Measurements from ENCODE around the gene TMC3. TPM values are rescaled to one million over a fixed set of nuclear protein-coding genes. Genes with fewer than 3 reads are reported as not detected.

Gene TMC3
- total and polyA plus RNA-seq, 4 donors: 0.03 TPM; not detected in 3

- Histone ChIP-seq H3K4me1 (ENCODE audit: control insufficient read depth in 5 of 5, insufficient read depth in 5 of 5, low read length in 5 of 5) (peaks cover 0 to 24% (median 0%) of the 10 kb centered on the region in 5 donors), H3K36me3 (ENCODE audit: control insufficient read depth in 4 of 4, insufficient read depth in 4 of 4, low read length in 4 of 4) (peaks cover 0 to 24% (median 3%) of the 10 kb centered on the region in 4 donors), H3K27ac (ENCODE audit: low read depth in 1 of 2, low read length in 1 of 2) (peak overlapping the region in 1 of 2 donors; percentile 33), H3K9me3 (ENCODE audit: control insufficient read depth in 4 of 4, insufficient read depth in 3 of 4, low read length in 3 of 4) (no peaks in the 10 kb centered on the region), H3K4me3 (no peak overlapping the region), H3K9ac (ENCODE audit: insufficient read depth in 1 of 2, low read length in 2 of 2) (no peak overlapping the region), H3K27me3 (ENCODE audit: control insufficient read depth in 3 of 3, insufficient read depth in 3 of 3, low read length in 2 of 3) (no peaks in the 10 kb centered on the region)
- 29 to 56% methylated on average over 6 of the region's 6 CpGs for WGBS, 2 donors
- DNase-seq (no peak), ATAC-seq (ENCODE audit: insufficient read depth, low FRiP score) (no peak)
- TF ChIP-seq CTCF (IDR thresholded peaks at IDR 0.05; ENCODE audit: control extremely low read depth, extremely low read depth): no peak
These were observed 75.4 kb downstream of the TMC3 start for GRCh38 chr15:81298611-81299010.

GRCh38 chr15:81297603-81298575, 76.1 kb downstream of the TMC3 start:
- no peak for TF ChIP-seq CTCF (IDR thresholded peaks at IDR 0.05; ENCODE audit: control extremely low read depth, extremely low read depth)
- Histone ChIP-seq H3K36me3 (ENCODE audit: control insufficient read depth in 4 of 4, insufficient read depth in 4 of 4, low read length in 4 of 4) (peaks cover 0 to 21% (median 3%) of the 10 kb centered on the region in 4 donors), H3K27me3 (ENCODE audit: control insufficient read depth in 3 of 3, insufficient read depth in 3 of 3, low read length in 2 of 3) (no peaks in the 10 kb centered on the region), H3K4me1 (ENCODE audit: control insufficient read depth in 5 of 5, insufficient read depth in 5 of 5, low read length in 5 of 5) (peaks cover 0 to 21% (median 0%) of the 10 kb centered on the region in 5 donors), H3K9ac (ENCODE audit: insufficient read depth in 1 of 2, low read length in 2 of 2) (no peak overlapping the region), H3K9me3 (ENCODE audit: control insufficient read depth in 4 of 4, insufficient read depth in 3 of 4, low read length in 3 of 4) (no peaks in the 10 kb centered on the region), H3K27ac (ENCODE audit: low read depth in 1 of 2, low read length in 1 of 2) (peak overlapping the region in 1 of 2 donors; percentile 82), H3K4me3 (no peak overlapping the region)
- WGBS, 2 donors: 40 to 68% methylated on average over 4 of the region's 4 CpGs
- no peak for ATAC-seq (ENCODE audit: insufficient read depth, low FRiP score)
- no peak for DNase-seq

DNA sequence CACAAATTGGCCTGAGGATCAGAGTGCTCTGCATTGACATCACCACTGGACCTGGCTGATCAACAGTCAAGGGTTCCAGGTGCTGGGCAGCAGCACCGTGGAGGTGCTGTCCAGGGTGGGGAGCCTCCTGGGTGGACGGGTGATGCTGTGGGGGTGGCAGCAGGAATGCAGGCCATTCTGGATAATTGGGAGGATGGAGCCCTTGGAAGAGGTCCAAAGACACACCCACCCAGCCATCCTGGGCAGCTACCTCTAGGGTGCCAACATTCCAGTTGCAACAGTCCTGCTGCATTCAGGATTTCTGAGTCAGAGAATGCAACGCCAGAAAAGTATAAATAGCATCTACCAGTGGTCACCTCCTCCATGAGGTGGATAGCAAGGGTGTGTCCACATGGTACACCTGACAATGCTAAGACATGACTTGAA, 76.9 kb downstream of the TMC3 start:
- H3K27me3 ChIP-seq (ENCODE audit: control insufficient read depth in 3 of 3, insufficient read depth in 3 of 3, low read length in 2 of 3): no peaks in the 10 kb centered on the region
- 15 to 28% methylated on average over 3 of the region's 3 CpGs for WGBS, 2 donors
- H3K4me1 ChIP-seq (ENCODE audit: control insufficient read depth in 5 of 5, insufficient read depth in 5 of 5, low read length in 5 of 5): peaks cover 0 to 19% (median 0%) of the 10 kb centered on the region in 5 donors
- H3K9ac ChIP-seq (ENCODE audit: insufficient read depth in 1 of 2, low read length in 2 of 2): no peak overlapping the region
- no peak overlapping the region for H3K4me3 ChIP-seq
- no peak for TF ChIP-seq CTCF (IDR thresholded peaks at IDR 0.05; ENCODE audit: control extremely low read depth, extremely low read depth)
- peaks cover 0 to 20% (median 3%) of the 10 kb centered on the region in 4 donors for H3K36me3 ChIP-seq (ENCODE audit: control insufficient read depth in 4 of 4, insufficient read depth in 4 of 4, low read length in 4 of 4)
- DNase-seq: peak in 1 of 3 donors; percentile 10
- H3K9me3 ChIP-seq (ENCODE audit: control insufficient read depth in 4 of 4, insufficient read depth in 3 of 4, low read length in 3 of 4): no peaks in the 10 kb centered on the region
- no peak for ATAC-seq (ENCODE audit: insufficient read depth, low FRiP score)
- peak overlapping the region in 1 of 2 donors; percentile 82 for H3K27ac ChIP-seq (ENCODE audit: low read depth in 1 of 2, low read length in 1 of 2)

Data from lung (tissue), 12 donors.